ENCODE data around the gene NLRP3.

Gene NLRP3

GRCh38 chr1:247434005-247434404, 18.0 kb downstream of the NLRP3 start:
- no peak overlapping the region for H3K4me3 ChIP-seq (ENCODE audit: low read depth, low read length)
- no peak for DNase-seq (ENCODE audit: low read depth)

GRCh38 chr1:247435030-247435758, 19.2 kb downstream of the NLRP3 start:
- H3K4me3 ChIP-seq (ENCODE audit: low read depth, low read length), result no peak overlapping the region
- DNase-seq (ENCODE audit: low read depth), result no peak

GRCh38 chr1:247435759-247436147, 19.8 kb downstream of the NLRP3 start:
- H3K4me3 ChIP-seq (ENCODE audit: low read depth, low read length), result no peak overlapping the region
- DNase-seq (ENCODE audit: low read depth), result no peak

GRCh38 chr1:247437551-247438505, 21.9 kb downstream of the NLRP3 start:
- H3K4me3 ChIP-seq (ENCODE audit: low read depth, low read length), result no peak overlapping the region
- no peak for DNase-seq (ENCODE audit: low read depth)

GRCh38 chr1:247440001-247440620, 24.1 kb downstream of the NLRP3 start:
- H3K4me3 ChIP-seq (ENCODE audit: low read depth, low read length), result no peak overlapping the region
- no peak for DNase-seq (ENCODE audit: low read depth)

GRCh38 chr1:247441606-247442005, 25.6 kb downstream of the NLRP3 start:
- H3K4me3 ChIP-seq (ENCODE audit: low read depth, low read length), result no peak overlapping the region
- DNase-seq (ENCODE audit: low read depth), result no peak

GRCh38 chr1:247442164-247442563, 26.2 kb downstream of the NLRP3 start:
- H3K4me3 ChIP-seq (ENCODE audit: low read depth, low read length), result no peak overlapping the region
- DNase-seq (ENCODE audit: low read depth), result no peak

GRCh38 chr1:247443641-247444040, 27.7 kb downstream of the NLRP3 start:
- no peak overlapping the region for H3K4me3 ChIP-seq (ENCODE audit: low read depth, low read length)
- DNase-seq (ENCODE audit: low read depth), result no peak

- H3K4me3 ChIP-seq (ENCODE audit: low read depth, low read length), result no peak overlapping the region
- no peak for DNase-seq (ENCODE audit: low read depth)
Observed at GRCh38 chr1:247444571-247444970, 28.6 kb downstream of the NLRP3 start.

- DNase-seq (ENCODE audit: low read depth), result no peak
- H3K4me3 ChIP-seq (ENCODE audit: low read depth, low read length), result no peak overlapping the region
Observed at GRCh38 chr1:247445526-247446356, 29.8 kb downstream of the NLRP3 start.

- DNase-seq (ENCODE audit: low read depth), result no peak
- H3K4me3 ChIP-seq (ENCODE audit: low read depth, low read length), result peak overlapping the region; percentile 54
Observed at GRCh38 chr1:247447162-247447909, 31.4 kb downstream of the NLRP3 start.

GRCh38 chr1:247448107-247448791, 32.3 kb downstream of the NLRP3 start:
- DNase-seq (ENCODE audit: low read depth), result peak; percentile 18
- peak overlapping the region; percentile 54 for H3K4me3 ChIP-seq (ENCODE audit: low read depth, low read length)

- H3K4me3 ChIP-seq (ENCODE audit: low read depth, low read length), result no peak overlapping the region
- DNase-seq (ENCODE audit: low read depth), result no peak
Observed at GRCh38 chr1:247451388-247452010, 35.5 kb downstream of the NLRP3 start.

GRCh38 chr1:247452447-247453039, 36.6 kb downstream of the NLRP3 start:
- no peak for DNase-seq (ENCODE audit: low read depth)
- no peak overlapping the region for H3K4me3 ChIP-seq (ENCODE audit: low read depth, low read length)

GRCh38 chr1:247453245-247453644, 37.3 kb downstream of the NLRP3 start:
- DNase-seq (ENCODE audit: low read depth), result no peak
- H3K4me3 ChIP-seq (ENCODE audit: low read depth, low read length), result no peak overlapping the region

- DNase-seq (ENCODE audit: low read depth), result no peak
- H3K4me3 ChIP-seq (ENCODE audit: low read depth, low read length), result no peak overlapping the region
Observed at GRCh38 chr1:247453997-247454396, 38.0 kb downstream of the NLRP3 start.

GRCh38 chr1:247456021-247456420, 40.0 kb downstream of the NLRP3 start:
- H3K4me3 ChIP-seq (ENCODE audit: low read depth, low read length), result no peak overlapping the region
- no peak for DNase-seq (ENCODE audit: low read depth)
